Fibroblast of lung (primary cell): Measurements from ENCODE around the gene SGTA. TPM values are rescaled to one million over a fixed set of nuclear protein-coding genes. Genes with fewer than 3 reads are reported as not detected.

Experiments
- DNase-seq, 2 donors: peaks; one replicate each; pipeline versions ENCODE4 v3.0.0 to v3.0.0-alpha.2; 2010; ENCODE audit warnings: low read depth in 2 of 2
- H2AFZ ChIP-seq: 2 replicates; pipeline ENCODE4 v1.5.1; 2012; ENCODE audit warnings: low read length, control low read depth, inconsistent platforms
- H3K27ac ChIP-seq: 2 replicates; pipeline ENCODE4 v1.5.1; 2011; ENCODE audit warnings: low read length, control low read depth; ENCODE audit not compliant: insufficient read depth
- H3K27me3 ChIP-seq: 2 replicates; pipeline ENCODE4 v1.5.1; 2011; ENCODE audit warnings: mild to moderate bottlenecking, low read length; ENCODE audit not compliant: control insufficient read depth, insufficient read depth
- H3K36me3 ChIP-seq: 2 replicates; pipeline ENCODE4 v1.5.1; 2011; ENCODE audit warnings: low read length; ENCODE audit not compliant: control insufficient read depth, insufficient read depth
- H3K4me1 ChIP-seq: 2 replicates; pipeline ENCODE4 v1.5.1; 2011; ENCODE audit warnings: low read length; ENCODE audit not compliant: control insufficient read depth, insufficient read depth; ENCODE audit errors: extremely low read depth
- H3K4me2 ChIP-seq: 2 replicates; pipeline ENCODE4 v1.5.1; 2011; ENCODE audit warnings: low read length, control low read depth; ENCODE audit not compliant: insufficient read depth; ENCODE audit errors: extremely low read depth
- H3K4me3 ChIP-seq, 4 experiments: fragments of 200-600 bp in 1 of 4; sonication (generic) in 1 of 4; replicated peaks in 1 of 4; 2 replicates each; pipeline ENCODE4 v1.5.1; 2011 to 2016; ENCODE audit warnings: low read length in 4 of 4, low read depth in 3 of 4, mild to moderate bottlenecking in 3 of 4, control low read depth in 2 of 4, inconsistent platforms in 1 of 4, mixed read lengths in 1 of 4; ENCODE audit not compliant: insufficient read depth in 1 of 4; ENCODE audit errors: control extremely low read depth in 1 of 4
- H3K79me2 ChIP-seq: 2 replicates; pipeline ENCODE4 v1.5.1; 2012; ENCODE audit warnings: mild to moderate bottlenecking, low read length, inconsistent platforms; ENCODE audit not compliant: control insufficient read depth, insufficient read depth
- H3K9ac ChIP-seq: 2 replicates; pipeline ENCODE4 v1.5.1; 2011; ENCODE audit warnings: mild to moderate bottlenecking, low read length, control low read depth; ENCODE audit not compliant: insufficient read depth
- H3K9me3 ChIP-seq: 2 replicates; pipeline ENCODE4 v1.5.1; 2012; ENCODE audit warnings: low read depth, low read length; ENCODE audit not compliant: control insufficient read depth, insufficient read depth
- H4K20me1 ChIP-seq: 2 replicates; pipeline ENCODE4 v1.5.1; 2011; ENCODE audit warnings: low read length; ENCODE audit not compliant: control insufficient read depth, insufficient read depth; ENCODE audit errors: extremely low read depth
- EZH2 ChIP-seq: IDR thresholded peaks from 2 replicates; pipeline ENCODE4 v1.5.1; 2012; ENCODE audit warnings: low read length, control low read depth, mild to moderate bottlenecking; ENCODE audit errors: missing control alignments
- polyA plus RNA-seq, 2 donors: library from polyadenylated mRNA; depleted of rRNA in 1 of 2; stranded (reverse) in 1 of 2; unstranded in 1 of 2; fragments of >200 nt; gene quantifications; 2 replicates each; pipeline ENCODE4 v1.2.1, GENCODE V29; 2011 to 2012; ENCODE audit warnings: missing spikeins in 1 of 2
- total RNA-seq: library from RNA; depleted of rRNA; stranded (reverse); fragments of >200 nt; gene quantifications from 2 replicates; pipeline ENCODE4 v1.2.1, GENCODE V29; 2014
- TF ChIP-seq, protein P1 (sequence below), 2 donors: IDR thresholded peaks in 1 of 2; conservative IDR thresholded peaks in 1 of 2; 1 replicate in 1 of 2; 2 replicates in 1 of 2; pipeline ENCODE4 v1.5.1; 2011 to 2012; ENCODE audit warnings: low read length in 2 of 2, control low read depth in 1 of 2, inconsistent platforms in 1 of 2, low read depth in 1 of 2, mild to moderate bottlenecking in 1 of 2

The SGTA gene
- total and polyA plus RNA-seq, 2 donors (not counting 1 experiment from before 2014, with no cell fraction given): 26.8 to 33.4 TPM

DNA sequence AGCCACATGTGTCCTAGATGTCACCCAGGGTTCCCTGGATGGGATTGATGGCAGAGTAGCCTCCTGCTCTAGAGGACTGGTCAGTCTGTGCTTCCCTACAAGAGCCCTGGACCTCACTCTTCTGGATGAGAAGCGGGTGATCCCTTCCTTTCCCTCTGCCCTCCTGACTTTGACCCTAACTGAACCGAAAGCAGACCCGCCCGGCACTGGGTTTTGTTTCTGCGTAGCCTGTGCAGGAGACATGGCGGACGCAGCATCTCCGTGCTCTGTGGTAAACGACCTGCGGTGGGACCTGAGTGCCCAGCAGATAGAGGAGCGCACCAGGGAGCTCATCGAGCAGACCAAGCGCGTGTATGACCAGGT, 7.1 kb upstream of the SGTA start:
- Histone ChIP-seq H3K79me2 (peaks cover 22% of the 10 kb centered on the region), H3K27me3 (no peaks in the 10 kb centered on the region), H4K20me1 (no peaks in the 10 kb centered on the region), H3K27ac (no peak overlapping the region), H3K4me2 (no peak overlapping the region), H3K9me3 (no peaks in the 10 kb centered on the region), H3K9ac (no peak overlapping the region), H3K4me1 (no peaks in the 10 kb centered on the region), H2AFZ (no peak overlapping the region), H3K4me3 (no peak overlapping the region), H3K36me3 (peaks cover 10% of the 10 kb centered on the region)
- TF ChIP-seq, protein P1, sequence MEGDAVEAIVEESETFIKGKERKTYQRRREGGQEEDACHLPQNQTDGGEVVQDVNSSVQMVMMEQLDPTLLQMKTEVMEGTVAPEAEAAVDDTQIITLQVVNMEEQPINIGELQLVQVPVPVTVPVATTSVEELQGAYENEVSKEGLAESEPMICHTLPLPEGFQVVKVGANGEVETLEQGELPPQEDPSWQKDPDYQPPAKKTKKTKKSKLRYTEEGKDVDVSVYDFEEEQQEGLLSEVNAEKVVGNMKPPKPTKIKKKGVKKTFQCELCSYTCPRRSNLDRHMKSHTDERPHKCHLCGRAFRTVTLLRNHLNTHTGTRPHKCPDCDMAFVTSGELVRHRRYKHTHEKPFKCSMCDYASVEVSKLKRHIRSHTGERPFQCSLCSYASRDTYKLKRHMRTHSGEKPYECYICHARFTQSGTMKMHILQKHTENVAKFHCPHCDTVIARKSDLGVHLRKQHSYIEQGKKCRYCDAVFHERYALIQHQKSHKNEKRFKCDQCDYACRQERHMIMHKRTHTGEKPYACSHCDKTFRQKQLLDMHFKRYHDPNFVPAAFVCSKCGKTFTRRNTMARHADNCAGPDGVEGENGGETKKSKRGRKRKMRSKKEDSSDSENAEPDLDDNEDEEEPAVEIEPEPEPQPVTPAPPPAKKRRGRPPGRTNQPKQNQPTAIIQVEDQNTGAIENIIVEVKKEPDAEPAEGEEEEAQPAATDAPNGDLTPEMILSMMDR (conservative IDR thresholded peaks at IDR 0.05 in 1 of 2, IDR thresholded peaks at IDR 0.05 in 1 of 2; ENCODE audit: low read depth in 1 of 2, low read length in 2 of 2): no peak
- no peak for TF ChIP-seq EZH2
- no peak for DNase-seq

DNA sequence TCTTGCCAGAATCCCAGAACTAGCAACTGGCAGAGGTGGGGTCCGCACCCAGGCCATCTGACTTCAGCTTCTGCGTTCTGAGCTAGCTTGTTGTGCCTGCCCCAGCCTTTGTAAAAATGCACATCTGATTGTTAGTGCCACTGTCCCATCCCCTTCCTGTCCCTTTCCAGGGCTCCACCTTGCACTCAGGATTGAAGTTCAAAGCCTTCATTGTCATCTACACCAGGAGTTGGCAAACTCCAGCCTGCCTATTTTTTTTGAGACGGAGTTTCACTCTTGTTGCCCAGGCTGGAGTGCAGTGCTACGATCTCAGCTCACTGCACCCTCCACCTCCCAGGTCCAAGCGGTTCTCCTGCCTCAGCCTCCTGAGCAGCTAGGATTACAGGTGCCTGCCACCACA, 5.2 kb upstream of the SGTA start:
- DNase-seq: no peak
- Histone ChIP-seq H3K27me3 (no peaks in the 10 kb centered on the region), H3K79me2 (peaks cover 22% of the 10 kb centered on the region), H3K4me1 (peaks cover 2% of the 10 kb centered on the region), H3K4me2 (no peak overlapping the region), H3K27ac (no peak overlapping the region), H3K9ac (no peak overlapping the region), H2AFZ (no peak overlapping the region), H3K9me3 (no peaks in the 10 kb centered on the region), H4K20me1 (no peaks in the 10 kb centered on the region), H3K36me3 (peaks cover 9% of the 10 kb centered on the region), H3K4me3 (no peak overlapping the region)
- TF ChIP-seq, protein P1 (conservative IDR thresholded peaks at IDR 0.05 in 1 of 2, IDR thresholded peaks at IDR 0.05 in 1 of 2; ENCODE audit: low read depth in 1 of 2, low read length in 2 of 2): no peak
- TF ChIP-seq EZH2: no peak

DNA sequence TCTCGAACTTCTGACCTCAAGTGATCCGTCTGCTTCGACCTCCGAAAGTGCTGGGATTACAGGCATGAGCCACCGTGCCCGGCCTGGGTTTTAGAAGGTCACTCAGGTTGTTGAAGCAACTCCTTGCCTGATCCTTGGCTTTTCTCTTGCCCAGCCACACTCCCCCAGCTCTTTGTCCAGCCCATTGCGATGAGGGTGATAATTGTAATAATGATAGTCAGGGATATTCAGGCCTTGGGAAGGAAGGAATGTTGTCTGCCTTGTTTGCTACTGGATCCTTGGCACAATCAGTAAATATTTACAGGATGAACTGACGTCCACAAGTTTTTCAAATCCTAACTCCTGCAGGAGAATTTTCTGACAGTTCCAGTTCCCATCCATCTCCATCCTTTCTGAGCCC, 4.0 kb upstream of the SGTA start:
- Histone ChIP-seq H4K20me1 (no peaks in the 10 kb centered on the region), H3K27me3 (no peaks in the 10 kb centered on the region), H3K9me3 (no peaks in the 10 kb centered on the region), H3K79me2 (peaks cover 31% of the 10 kb centered on the region), H3K4me2 (no peak overlapping the region), H3K36me3 (peaks cover 7% of the 10 kb centered on the region), H3K27ac (no peak overlapping the region), H3K4me1 (peaks cover 3% of the 10 kb centered on the region), H3K4me3 (no peak overlapping the region), H2AFZ (no peak overlapping the region), H3K9ac (no peak overlapping the region)
- no peak for TF ChIP-seq EZH2
- no peak for DNase-seq
